Astrocyte (in vitro differentiated cells and primary cell): ENCODE data around the gene DENND10.

Experiments used
- EZH2 ChIP-seq: IDR thresholded peaks from 2 replicates; pipeline ENCODE4 v1.6.1; 2012; ENCODE audit warnings: mild to moderate bottlenecking, low read length, inconsistent platforms; ENCODE audit not compliant: insufficient read depth
- TF ChIP-seq, protein P1 (sequence below): IDR thresholded peaks from 2 replicates; pipeline ENCODE4 v1.5.1; 2011; ENCODE audit warnings: low read depth, mild to moderate bottlenecking, inconsistent platforms, low read length, moderate library complexity; ENCODE audit not compliant: insufficient read depth

DNA sequence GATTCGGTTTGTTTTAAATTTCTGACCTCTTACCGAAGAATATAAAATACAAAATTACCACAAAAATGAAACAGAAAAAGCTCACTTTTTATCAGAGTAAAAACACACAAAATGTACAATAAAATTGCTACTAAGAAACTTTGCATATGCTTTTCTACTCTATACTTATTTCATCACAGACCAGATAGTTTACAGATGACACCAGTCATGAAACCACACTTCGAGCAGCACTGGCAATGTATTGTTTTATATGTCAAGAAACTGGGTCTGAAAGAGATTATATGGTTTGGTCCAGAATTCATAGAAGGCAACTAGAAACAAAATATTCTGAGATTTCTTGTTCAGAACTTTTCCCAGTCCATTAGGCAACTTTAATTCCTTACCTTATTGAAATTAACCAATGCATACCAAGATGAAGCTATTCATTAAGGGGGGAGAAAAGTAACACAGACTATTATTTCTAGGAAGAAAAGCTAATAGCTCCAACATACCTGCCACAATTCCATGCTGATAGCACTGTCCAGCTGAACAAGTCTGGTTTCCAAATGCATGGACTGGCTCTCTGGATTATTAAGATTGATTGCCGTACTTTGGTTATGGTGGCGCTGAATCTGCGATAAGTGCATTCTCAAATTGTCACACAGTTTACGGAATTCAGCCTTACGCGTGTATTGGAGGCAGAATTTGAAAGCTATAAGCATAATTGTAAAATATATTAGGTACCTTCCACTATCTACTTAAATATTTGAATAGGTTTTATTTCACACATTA, 33.3 kb upstream of the DENND10 start:
- TF ChIP-seq EZH2 = no peak
- TF ChIP-seq, protein P1, sequence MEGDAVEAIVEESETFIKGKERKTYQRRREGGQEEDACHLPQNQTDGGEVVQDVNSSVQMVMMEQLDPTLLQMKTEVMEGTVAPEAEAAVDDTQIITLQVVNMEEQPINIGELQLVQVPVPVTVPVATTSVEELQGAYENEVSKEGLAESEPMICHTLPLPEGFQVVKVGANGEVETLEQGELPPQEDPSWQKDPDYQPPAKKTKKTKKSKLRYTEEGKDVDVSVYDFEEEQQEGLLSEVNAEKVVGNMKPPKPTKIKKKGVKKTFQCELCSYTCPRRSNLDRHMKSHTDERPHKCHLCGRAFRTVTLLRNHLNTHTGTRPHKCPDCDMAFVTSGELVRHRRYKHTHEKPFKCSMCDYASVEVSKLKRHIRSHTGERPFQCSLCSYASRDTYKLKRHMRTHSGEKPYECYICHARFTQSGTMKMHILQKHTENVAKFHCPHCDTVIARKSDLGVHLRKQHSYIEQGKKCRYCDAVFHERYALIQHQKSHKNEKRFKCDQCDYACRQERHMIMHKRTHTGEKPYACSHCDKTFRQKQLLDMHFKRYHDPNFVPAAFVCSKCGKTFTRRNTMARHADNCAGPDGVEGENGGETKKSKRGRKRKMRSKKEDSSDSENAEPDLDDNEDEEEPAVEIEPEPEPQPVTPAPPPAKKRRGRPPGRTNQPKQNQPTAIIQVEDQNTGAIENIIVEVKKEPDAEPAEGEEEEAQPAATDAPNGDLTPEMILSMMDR = no peak
